Ovary (tissue), 3 donors: ENCODE data around the gene MYO1H.

ENCODE experiments used
- EP300 ChIP-seq: sonication (generic); formaldehyde crosslinking; IDR thresholded peaks from one replicate; pipeline ENCODE4 v1.6.1; 2017; ENCODE audit warnings: antibody characterized with exemption
- POLR2A ChIP-seq: fragments of 450-650 bp; IDR thresholded peaks from one replicate; pipeline ENCODE4 v1.6.1; 2017; ENCODE audit warnings: antibody characterized with exemption, mild to moderate bottlenecking, moderate library complexity
- TF ChIP-seq, protein P1 (sequence below), 3 donors: fragments of 450-650 bp in 2 of 3; fragments of 200-600 bp in 1 of 3; IDR thresholded peaks; one replicate each; pipeline versions ENCODE4 v1.5.1 to v1.8.0; 2016 to 2022; ENCODE audit warnings: antibody characterized with exemption in 3 of 3, mild to moderate bottlenecking in 1 of 3
- donor health status: DM: no; HTN: no; CAD: no.

DNA sequence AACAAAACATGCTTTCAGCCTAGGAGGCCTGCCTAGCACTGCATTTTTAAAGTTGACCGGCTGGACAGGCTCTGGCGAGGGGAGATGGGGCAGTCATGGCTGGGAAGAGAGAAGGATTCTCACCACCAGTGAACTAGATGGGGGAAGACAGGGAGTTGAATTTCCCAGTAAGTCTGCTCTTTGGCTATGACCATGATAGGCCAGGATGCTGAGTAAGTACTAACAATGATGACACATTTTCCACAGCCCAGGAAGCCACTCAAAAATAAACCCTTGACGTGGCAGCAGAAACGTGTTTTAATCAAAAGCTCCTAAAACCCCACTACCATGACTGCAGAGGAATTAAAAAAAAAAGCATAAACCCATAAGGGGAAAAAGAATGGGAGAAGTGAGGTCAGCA lies 110.4 kb downstream of the MYO1H start:
- TF ChIP-seq, protein P1, sequence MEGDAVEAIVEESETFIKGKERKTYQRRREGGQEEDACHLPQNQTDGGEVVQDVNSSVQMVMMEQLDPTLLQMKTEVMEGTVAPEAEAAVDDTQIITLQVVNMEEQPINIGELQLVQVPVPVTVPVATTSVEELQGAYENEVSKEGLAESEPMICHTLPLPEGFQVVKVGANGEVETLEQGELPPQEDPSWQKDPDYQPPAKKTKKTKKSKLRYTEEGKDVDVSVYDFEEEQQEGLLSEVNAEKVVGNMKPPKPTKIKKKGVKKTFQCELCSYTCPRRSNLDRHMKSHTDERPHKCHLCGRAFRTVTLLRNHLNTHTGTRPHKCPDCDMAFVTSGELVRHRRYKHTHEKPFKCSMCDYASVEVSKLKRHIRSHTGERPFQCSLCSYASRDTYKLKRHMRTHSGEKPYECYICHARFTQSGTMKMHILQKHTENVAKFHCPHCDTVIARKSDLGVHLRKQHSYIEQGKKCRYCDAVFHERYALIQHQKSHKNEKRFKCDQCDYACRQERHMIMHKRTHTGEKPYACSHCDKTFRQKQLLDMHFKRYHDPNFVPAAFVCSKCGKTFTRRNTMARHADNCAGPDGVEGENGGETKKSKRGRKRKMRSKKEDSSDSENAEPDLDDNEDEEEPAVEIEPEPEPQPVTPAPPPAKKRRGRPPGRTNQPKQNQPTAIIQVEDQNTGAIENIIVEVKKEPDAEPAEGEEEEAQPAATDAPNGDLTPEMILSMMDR (IDR thresholded peaks at IDR 0.05), result no peak
- TF ChIP-seq POLR2A, result no peak
- no peak for TF ChIP-seq EP300
